ENCODE data around the gene CYP27C1.

The CYP27C1 gene

GRCh38 chr2:127176371-127177311, 43.5 kb downstream of the CYP27C1 start:
- Mint-ChIP-seq H3K9me3 (peaks cover 16% of the 10 kb centered on the region), H3K4me3 (no peak overlapping the region), H3K36me3 (ENCODE audit: low read depth) (no peaks in the 10 kb centered on the region), H3K27ac (no peak overlapping the region), H3K4me1 (ENCODE audit: low read depth) (peaks cover 3% of the 10 kb centered on the region), H3K27me3 (ENCODE audit: low read depth) (peaks cover 4% of the 10 kb centered on the region)
- no peak for DNase-seq (ENCODE audit: low spot score)

GRCh38 chr2:127175751-127176354, 44.2 kb downstream of the CYP27C1 start:
- Mint-ChIP-seq H3K4me1 (ENCODE audit: low read depth) (peaks cover 3% of the 10 kb centered on the region), H3K27ac (no peak overlapping the region), H3K4me3 (no peak overlapping the region), H3K27me3 (ENCODE audit: low read depth) (peaks cover 2% of the 10 kb centered on the region), H3K36me3 (ENCODE audit: low read depth) (no peaks in the 10 kb centered on the region), H3K9me3 (peaks cover 16% of the 10 kb centered on the region)
- no peak for DNase-seq (ENCODE audit: low spot score)

- Mint-ChIP-seq H3K4me1 (ENCODE audit: low read depth) (peaks cover 2% of the 10 kb centered on the region), H3K36me3 (ENCODE audit: low read depth) (no peaks in the 10 kb centered on the region), H3K9me3 (peaks cover 9% of the 10 kb centered on the region), H3K27me3 (ENCODE audit: low read depth) (no peaks in the 10 kb centered on the region), H3K27ac (no peak overlapping the region), H3K4me3 (no peak overlapping the region)
- DNase-seq (ENCODE audit: low spot score) = no peak
Observed at GRCh38 chr2:127175041-127175721, 44.9 kb downstream of the CYP27C1 start.

- Mint-ChIP-seq H3K9me3 (peaks cover 4% of the 10 kb centered on the region), H3K27me3 (ENCODE audit: low read depth) (no peaks in the 10 kb centered on the region), H3K27ac (no peak overlapping the region), H3K4me1 (ENCODE audit: low read depth) (no peaks in the 10 kb centered on the region), H3K4me3 (no peak overlapping the region), H3K36me3 (ENCODE audit: low read depth) (no peaks in the 10 kb centered on the region)
- no peak for DNase-seq (ENCODE audit: low spot score)
Observed at GRCh38 chr2:127174640-127175039, 45.5 kb downstream of the CYP27C1 start.

- H3K4me3 Mint-ChIP-seq = no peak overlapping the region
- DNase-seq (ENCODE audit: low spot score) = no peak
- H3K27ac Mint-ChIP-seq = no peak overlapping the region
- no peaks in the 10 kb centered on the region for H3K27me3 Mint-ChIP-seq (ENCODE audit: low read depth)
- H3K36me3 Mint-ChIP-seq (ENCODE audit: low read depth) = no peaks in the 10 kb centered on the region
- H3K9me3 Mint-ChIP-seq = peaks cover under 1% of the 10 kb centered on the region
- no peaks in the 10 kb centered on the region for H3K4me1 Mint-ChIP-seq (ENCODE audit: low read depth)
Observed at GRCh38 chr2:127174136-127174535, 46.0 kb downstream of the CYP27C1 start.

GRCh38 chr2:127173057-127173456, 47.0 kb downstream of the CYP27C1 start:
- H3K27ac Mint-ChIP-seq = no peak overlapping the region
- no peak overlapping the region for H3K4me3 Mint-ChIP-seq
- no peaks in the 10 kb centered on the region for H3K9me3 Mint-ChIP-seq
- no peaks in the 10 kb centered on the region for H3K4me1 Mint-ChIP-seq (ENCODE audit: low read depth)
- no peaks in the 10 kb centered on the region for H3K27me3 Mint-ChIP-seq (ENCODE audit: low read depth)
- no peak for DNase-seq (ENCODE audit: low spot score)
- no peaks in the 10 kb centered on the region for H3K36me3 Mint-ChIP-seq (ENCODE audit: low read depth)

- no peaks in the 10 kb centered on the region for H3K9me3 Mint-ChIP-seq
- no peaks in the 10 kb centered on the region for H3K27me3 Mint-ChIP-seq (ENCODE audit: low read depth)
- H3K4me3 Mint-ChIP-seq = no peak overlapping the region
- no peaks in the 10 kb centered on the region for H3K36me3 Mint-ChIP-seq (ENCODE audit: low read depth)
- H3K27ac Mint-ChIP-seq = no peak overlapping the region
- H3K4me1 Mint-ChIP-seq (ENCODE audit: low read depth) = no peaks in the 10 kb centered on the region
- no peak for DNase-seq (ENCODE audit: low spot score)
Observed at GRCh38 chr2:127172306-127172705, 47.8 kb downstream of the CYP27C1 start.

GRCh38 chr2:127170452-127171197, 49.5 kb downstream of the CYP27C1 start:
- DNase-seq (ENCODE audit: low spot score) = no peak
- H3K4me1 Mint-ChIP-seq (ENCODE audit: low read depth) = no peaks in the 10 kb centered on the region
- no peaks in the 10 kb centered on the region for H3K9me3 Mint-ChIP-seq
- H3K27me3 Mint-ChIP-seq (ENCODE audit: low read depth) = no peaks in the 10 kb centered on the region
- no peak overlapping the region for H3K27ac Mint-ChIP-seq
- H3K36me3 Mint-ChIP-seq (ENCODE audit: low read depth) = no peaks in the 10 kb centered on the region
- no peak overlapping the region for H3K4me3 Mint-ChIP-seq

- H3K4me3 Mint-ChIP-seq = no peak overlapping the region
- H3K36me3 Mint-ChIP-seq (ENCODE audit: low read depth) = no peaks in the 10 kb centered on the region
Observed at GRCh38 chr2:127170021-127170420, 50.1 kb downstream of the CYP27C1 start.

GRCh38 chr2:127169066-127169660, 50.9 kb downstream of the CYP27C1 start:
- no peaks in the 10 kb centered on the region for H3K4me1 Mint-ChIP-seq (ENCODE audit: low read depth)
- H3K27me3 Mint-ChIP-seq (ENCODE audit: low read depth) = no peaks in the 10 kb centered on the region
- no peak overlapping the region for H3K27ac Mint-ChIP-seq
- H3K4me3 Mint-ChIP-seq = no peak overlapping the region
- no peaks in the 10 kb centered on the region for H3K9me3 Mint-ChIP-seq
- no peak for DNase-seq (ENCODE audit: low spot score)
- no peaks in the 10 kb centered on the region for H3K36me3 Mint-ChIP-seq (ENCODE audit: low read depth)

More at GRCh38 chr2:127170021-127170420, 50.1 kb downstream of the CYP27C1 start:
- Mint-ChIP-seq H3K4me1 (ENCODE audit: low read depth) (no peaks in the 10 kb centered on the region), H3K27ac (no peak overlapping the region), H3K9me3 (no peaks in the 10 kb centered on the region), H3K27me3 (ENCODE audit: low read depth) (no peaks in the 10 kb centered on the region)
- no peak for DNase-seq (ENCODE audit: low spot score)

GRCh38 chr2:127166231-127166860, 53.8 kb downstream of the CYP27C1 start:
- no peaks in the 10 kb centered on the region for H3K4me1 Mint-ChIP-seq (ENCODE audit: low read depth)
- H3K9me3 Mint-ChIP-seq = no peaks in the 10 kb centered on the region
- no peak for DNase-seq (ENCODE audit: low spot score)
- no peaks in the 10 kb centered on the region for H3K27me3 Mint-ChIP-seq (ENCODE audit: low read depth)
- no peak overlapping the region for H3K4me3 Mint-ChIP-seq
- no peak overlapping the region for H3K27ac Mint-ChIP-seq
- H3K36me3 Mint-ChIP-seq (ENCODE audit: low read depth) = no peaks in the 10 kb centered on the region

GRCh38 chr2:127165539-127165935, 54.6 kb downstream of the CYP27C1 start:
- DNase-seq (ENCODE audit: low spot score) = no peak
- H3K27ac Mint-ChIP-seq = no peak overlapping the region
- no peak overlapping the region for H3K4me3 Mint-ChIP-seq
- no peaks in the 10 kb centered on the region for H3K27me3 Mint-ChIP-seq (ENCODE audit: low read depth)
- H3K9me3 Mint-ChIP-seq = no peaks in the 10 kb centered on the region
- no peaks in the 10 kb centered on the region for H3K36me3 Mint-ChIP-seq (ENCODE audit: low read depth)
- no peaks in the 10 kb centered on the region for H3K4me1 Mint-ChIP-seq (ENCODE audit: low read depth)
